HCT116 (cell line): Measurements from ENCODE around the gene VEPH1.

Source experiments
- CEBPB ChIP-seq: IDR thresholded peaks from 2 replicates; pipeline ENCODE4 v1.6.1; 2012; ENCODE audit warnings: low read depth
- ELF1 ChIP-seq: IDR thresholded peaks from 2 replicates; pipeline ENCODE4 v1.6.1; 2012; ENCODE audit warnings: low read depth, borderline replicate concordance
- EZH2 ChIP-seq: fragments of 200-600 bp; sonication (generic); IDR thresholded peaks from 2 replicates; pipeline ENCODE4 v1.6.1; 2017; ENCODE audit warnings: antibody characterized with exemption, mixed run types
- EZH2phosphoT487 ChIP-seq: fragments of 200-600 bp; IDR thresholded peaks from 2 replicates; pipeline ENCODE4 v1.6.1; 2018; ENCODE audit warnings: antibody characterized with exemption, borderline replicate concordance
- JUND ChIP-seq: IDR thresholded peaks from 2 replicates; pipeline ENCODE4 v1.6.1; 2012
- POLR2A ChIP-seq: IDR thresholded peaks from 2 replicates; pipeline ENCODE4 v1.7.0; 2011; ENCODE audit warnings: borderline replicate concordance; ENCODE audit not compliant: insufficient read depth, insufficient read length; ENCODE audit errors: extremely low read depth
- POLR2AphosphoS5 ChIP-seq: IDR thresholded peaks from 2 replicates; pipeline ENCODE4 v1.6.1; 2011; ENCODE audit warnings: mild to moderate bottlenecking, low read depth, low read length, moderate library complexity
- SIN3A ChIP-seq: IDR thresholded peaks from 2 replicates; pipeline ENCODE4 v1.6.1; 2012; ENCODE audit warnings: low read depth
- SP1 ChIP-seq: IDR thresholded peaks from 2 replicates; pipeline ENCODE4 v1.6.1; 2012; ENCODE audit warnings: low read depth
- YY1 ChIP-seq: IDR thresholded peaks from 2 replicates; pipeline ENCODE4 v1.6.1; 2011; ENCODE audit warnings: low read length, low read depth, moderate library complexity, mild to moderate bottlenecking; ENCODE audit not compliant: insufficient replicate concordance; ENCODE audit errors: extremely low read depth
- TF ChIP-seq, protein P1 (sequence below), 3 experiments: fragments of 200-600 bp in 1 of 3; sonication (generic) in 1 of 3; IDR thresholded peaks in 2 of 3; conservative IDR thresholded peaks in 1 of 3; 2 replicates each; pipeline ENCODE4 v1.5.1; 2012 to 2017; ENCODE audit warnings: low read depth in 2 of 3, low read length in 2 of 3, antibody characterized with exemption in 1 of 3, borderline replicate concordance in 1 of 3, control low read depth in 1 of 3, mild to moderate bottlenecking in 1 of 3, mixed read lengths in 1 of 3, mixed run types in 1 of 3, moderate library complexity in 1 of 3; ENCODE audit not compliant: insufficient read depth in 1 of 3
- TF ChIP-seq, protein P2 (sequence below): IDR thresholded peaks from 2 replicates; pipeline ENCODE4 v1.6.1; 2011; ENCODE audit warnings: mild to moderate bottlenecking, low read length, moderate library complexity; ENCODE audit not compliant: insufficient replicate concordance; ENCODE audit errors: extremely low read depth
- TF ChIP-seq, protein P3 (sequence below): IDR thresholded peaks from 2 replicates; pipeline ENCODE4 v1.6.1; 2012

DNA sequence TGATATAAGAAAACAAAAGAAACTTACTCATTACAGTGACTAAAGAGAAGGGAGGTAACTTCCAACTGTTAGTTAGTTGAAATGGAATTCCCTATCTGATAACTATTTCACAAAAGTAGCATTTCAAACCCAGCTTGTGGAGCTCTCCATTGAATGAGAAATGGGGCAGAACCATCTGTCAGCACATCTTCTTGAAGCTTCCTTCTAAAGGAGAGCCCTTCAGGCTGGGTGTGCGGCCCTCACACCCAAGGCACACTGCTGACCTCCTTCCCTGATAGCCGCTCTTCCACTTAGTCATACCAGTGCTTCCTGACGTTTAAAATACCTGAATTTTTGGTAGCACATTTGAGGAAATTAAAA lies 28.1 kb upstream of the VEPH1 start:
- TF ChIP-seq SP1 (no peak), POLR2AphosphoS5 (no peak), YY1 (no peak), JUND (no peak), EZH2 (no peak), CEBPB (no peak), SIN3A (no peak), POLR2A (no peak), EZH2phosphoT487 (no peak), ELF1 (no peak)
- TF ChIP-seq, protein P1, sequence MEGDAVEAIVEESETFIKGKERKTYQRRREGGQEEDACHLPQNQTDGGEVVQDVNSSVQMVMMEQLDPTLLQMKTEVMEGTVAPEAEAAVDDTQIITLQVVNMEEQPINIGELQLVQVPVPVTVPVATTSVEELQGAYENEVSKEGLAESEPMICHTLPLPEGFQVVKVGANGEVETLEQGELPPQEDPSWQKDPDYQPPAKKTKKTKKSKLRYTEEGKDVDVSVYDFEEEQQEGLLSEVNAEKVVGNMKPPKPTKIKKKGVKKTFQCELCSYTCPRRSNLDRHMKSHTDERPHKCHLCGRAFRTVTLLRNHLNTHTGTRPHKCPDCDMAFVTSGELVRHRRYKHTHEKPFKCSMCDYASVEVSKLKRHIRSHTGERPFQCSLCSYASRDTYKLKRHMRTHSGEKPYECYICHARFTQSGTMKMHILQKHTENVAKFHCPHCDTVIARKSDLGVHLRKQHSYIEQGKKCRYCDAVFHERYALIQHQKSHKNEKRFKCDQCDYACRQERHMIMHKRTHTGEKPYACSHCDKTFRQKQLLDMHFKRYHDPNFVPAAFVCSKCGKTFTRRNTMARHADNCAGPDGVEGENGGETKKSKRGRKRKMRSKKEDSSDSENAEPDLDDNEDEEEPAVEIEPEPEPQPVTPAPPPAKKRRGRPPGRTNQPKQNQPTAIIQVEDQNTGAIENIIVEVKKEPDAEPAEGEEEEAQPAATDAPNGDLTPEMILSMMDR (IDR thresholded peaks at IDR 0.05 in 2 of 3, conservative IDR thresholded peaks at IDR 0.05 in 1 of 3; ENCODE audit: borderline replicate concordance in 1 of 3, insufficient read depth in 1 of 3, low read depth in 2 of 3, low read length in 2 of 3): no peak
- TF ChIP-seq, protein P2, sequence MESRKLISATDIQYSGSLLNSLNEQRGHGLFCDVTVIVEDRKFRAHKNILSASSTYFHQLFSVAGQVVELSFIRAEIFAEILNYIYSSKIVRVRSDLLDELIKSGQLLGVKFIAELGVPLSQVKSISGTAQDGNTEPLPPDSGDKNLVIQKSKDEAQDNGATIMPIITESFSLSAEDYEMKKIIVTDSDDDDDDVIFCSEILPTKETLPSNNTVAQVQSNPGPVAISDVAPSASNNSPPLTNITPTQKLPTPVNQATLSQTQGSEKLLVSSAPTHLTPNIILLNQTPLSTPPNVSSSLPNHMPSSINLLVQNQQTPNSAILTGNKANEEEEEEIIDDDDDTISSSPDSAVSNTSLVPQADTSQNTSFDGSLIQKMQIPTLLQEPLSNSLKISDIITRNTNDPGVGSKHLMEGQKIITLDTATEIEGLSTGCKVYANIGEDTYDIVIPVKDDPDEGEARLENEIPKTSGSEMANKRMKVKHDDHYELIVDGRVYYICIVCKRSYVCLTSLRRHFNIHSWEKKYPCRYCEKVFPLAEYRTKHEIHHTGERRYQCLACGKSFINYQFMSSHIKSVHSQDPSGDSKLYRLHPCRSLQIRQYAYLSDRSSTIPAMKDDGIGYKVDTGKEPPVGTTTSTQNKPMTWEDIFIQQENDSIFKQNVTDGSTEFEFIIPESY: no peak
- TF ChIP-seq, protein P3, sequence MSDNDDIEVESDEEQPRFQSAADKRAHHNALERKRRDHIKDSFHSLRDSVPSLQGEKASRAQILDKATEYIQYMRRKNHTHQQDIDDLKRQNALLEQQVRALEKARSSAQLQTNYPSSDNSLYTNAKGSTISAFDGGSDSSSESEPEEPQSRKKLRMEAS: no peak
